Liver (tissue), 9 donors: ENCODE data around the gene FTO. TPM values are rescaled to one million over a fixed set of nuclear protein-coding genes. Genes with fewer than 3 reads are reported as not detected.
A peak's percentile ranks its signal among the peaks of the same experiment; 100 is the strongest.

Experiments
- DNase-seq: peaks from one replicate; pipeline ENCODE4 v3.0.0-alpha.2; 2017; ENCODE audit warnings: low spot score
- H3K27ac ChIP-seq, 2 donors: one replicate each; pipeline ENCODE4 v1.7.0; 2013; ENCODE audit warnings: inconsistent platforms in 2 of 2, low read length in 2 of 2, control low read depth in 1 of 2, low read depth in 1 of 2, mild to moderate bottlenecking in 1 of 2
- H3K27me3 ChIP-seq, 4 donors: one replicate each; pipeline versions ENCODE4 v1.6.1 to v1.7.0; 2013; ENCODE audit warnings: low read length in 3 of 4, inconsistent platforms in 1 of 4, mild to moderate bottlenecking in 1 of 4, moderate library complexity in 1 of 4; ENCODE audit not compliant: control insufficient read depth in 4 of 4, insufficient read depth in 4 of 4
- H3K36me3 ChIP-seq, 4 donors: one replicate each; pipeline versions ENCODE4 v1.6.1 to v1.7.0; 2013; ENCODE audit warnings: low read length in 3 of 4, mild to moderate bottlenecking in 3 of 4, low read depth in 1 of 4, moderate library complexity in 1 of 4; ENCODE audit not compliant: control insufficient read depth in 4 of 4, insufficient read depth in 3 of 4
- H3K4me1 ChIP-seq, 4 donors: one replicate each; pipeline versions ENCODE4 v1.6.1 to v1.7.0; 2013; ENCODE audit warnings: low read length in 3 of 4, mild to moderate bottlenecking in 3 of 4, moderate library complexity in 1 of 4; ENCODE audit not compliant: control insufficient read depth in 4 of 4, insufficient read depth in 4 of 4
- H3K4me3 ChIP-seq, 3 donors: one replicate each; pipeline versions ENCODE4 v1.6.1 to v1.7.0; 2013; ENCODE audit warnings: low read length in 3 of 3, control low read depth in 1 of 3, low read depth in 1 of 3, mild to moderate bottlenecking in 1 of 3
- H3K9ac ChIP-seq, 2 donors: one replicate each; pipeline ENCODE4 v1.7.0; 2013; ENCODE audit warnings: low read length in 2 of 2, mild to moderate bottlenecking in 2 of 2, moderate library complexity in 2 of 2, control low read depth in 1 of 2, low read depth in 1 of 2
- H3K9me3 ChIP-seq, 4 donors: one replicate each; pipeline versions ENCODE4 v1.6.1 to v1.7.0; 2013; ENCODE audit warnings: low read length in 3 of 4; ENCODE audit not compliant: control insufficient read depth in 4 of 4
- ATF3 ChIP-seq: IDR thresholded peaks from 2 replicates; pipeline ENCODE4 v1.6.1; 2016; ENCODE audit warnings: antibody characterized with exemption
- EGR1 ChIP-seq, 2 donors: IDR thresholded peaks; 2 replicates each; pipeline ENCODE4 v1.6.1; 2016 to 2018; ENCODE audit warnings: antibody characterized with exemption in 2 of 2, low read depth in 2 of 2
- FOXA1 ChIP-seq: IDR thresholded peaks from 2 replicates; pipeline ENCODE4 v1.6.1; 2016; ENCODE audit warnings: antibody characterized with exemption
- FOXA2 ChIP-seq: IDR thresholded peaks from 2 replicates; pipeline ENCODE4 v1.6.1; 2016; ENCODE audit warnings: antibody characterized with exemption
- GABPA ChIP-seq, 2 donors: IDR thresholded peaks in 1 of 2; conservative IDR thresholded peaks in 1 of 2; 2 replicates each; pipeline ENCODE4 v1.6.1; 2016; ENCODE audit warnings: antibody characterized with exemption in 2 of 2, mild to moderate bottlenecking in 1 of 2, moderate library complexity in 1 of 2
- HNF4A ChIP-seq, 2 donors: conservative IDR thresholded peaks; 2 replicates each; pipeline ENCODE4 v1.6.1; 2016; ENCODE audit warnings: antibody characterized with exemption in 2 of 2, mild to moderate bottlenecking in 2 of 2
- HNF4G ChIP-seq: IDR thresholded peaks from 2 replicates; pipeline ENCODE4 v1.6.1; 2016; ENCODE audit warnings: antibody characterized with exemption
- JUND ChIP-seq, 2 donors: IDR thresholded peaks; 2 replicates each; pipeline ENCODE4 v1.6.1; 2016; ENCODE audit warnings: antibody characterized with exemption in 2 of 2
- NR2F2 ChIP-seq: IDR thresholded peaks from 2 replicates; pipeline ENCODE4 v1.6.1; 2016; ENCODE audit warnings: antibody characterized with exemption
- RAD21 ChIP-seq, 2 donors: IDR thresholded peaks; 2 replicates each; pipeline ENCODE4 v1.6.1; 2016; ENCODE audit warnings: antibody characterized with exemption in 2 of 2, mild to moderate bottlenecking in 2 of 2
- REST ChIP-seq: IDR thresholded peaks from 2 replicates; pipeline ENCODE4 v1.6.1; 2016; ENCODE audit warnings: antibody characterized with exemption, mild to moderate bottlenecking
- RXRA ChIP-seq, 2 donors: IDR thresholded peaks; 2 replicates each; pipeline ENCODE4 v1.6.1; 2017 to 2018; ENCODE audit warnings: antibody characterized with exemption in 2 of 2, mild to moderate bottlenecking in 1 of 2
- TAF1 ChIP-seq: conservative IDR thresholded peaks from 2 replicates; pipeline ENCODE4 v1.6.1; 2016; ENCODE audit warnings: antibody characterized with exemption, mild to moderate bottlenecking
- YY1 ChIP-seq: IDR thresholded peaks from 2 replicates; pipeline ENCODE4 v1.6.1; 2016; ENCODE audit warnings: antibody characterized with exemption, mild to moderate bottlenecking
- ZBTB33 ChIP-seq: IDR thresholded peaks from 2 replicates; pipeline ENCODE4 v1.6.1; 2016; ENCODE audit warnings: antibody characterized with exemption
- WGBS: extraction: QIAGEN DNeasy Blood & Tissue Kit; methylation state at CpG from one replicate; pipeline ENCODE4 v1.1.7; 2013; 5-methylcytosine and 5-hydroxymethylcytosine counted together
- polyA plus RNA-seq, 2 donors: library from polyadenylated mRNA; stranded (reverse) in 1 of 2; unstranded in 1 of 2; fragments of 200-250 nt in 1 of 2; fragments of >200 nt in 1 of 2; fragmentation: Nextera tagmentation in 1 of 2; extraction: Ambion mirVana in 1 of 2; gene quantifications; one replicate each; pipeline versions ENCODE4 v1.2.1 to v1.2.3, GENCODE V29; 2013 to 2015
- total RNA-seq, 2 donors: library from RNA; depleted of rRNA; stranded (reverse); fragments of >200 nt; gene quantifications; one replicate each; pipeline ENCODE4 v1.2.3, GENCODE V29; 2014
- donor health status: healthy.
- donor health status: healthy.
- donor health status: healthy.
- donor health status: healthy.
- donor health status: healthy.

FTO gene
- total and polyA plus RNA-seq, 4 donors, result 12.0 to 54.2 (median 24.6) TPM

GRCh38 chr16:53912155-53912554, 208.2 kb downstream of the FTO start:
- DNase-seq, result no peak
- H3K27ac ChIP-seq, result no peak overlapping the region
- no peaks in the 10 kb centered on the region for H3K4me1 ChIP-seq
- H3K36me3 ChIP-seq, result peaks cover 0 to 2% (median under 1%) of the 10 kb centered on the region in 4 donors
- no peak overlapping the region for H3K9ac ChIP-seq
- no peaks in the 10 kb centered on the region for H3K27me3 ChIP-seq
- 91% methylated on average over 2 of the region's 2 CpGs for WGBS
- TF ChIP-seq TAF1 (no peak), JUND (IDR thresholded peaks at IDR 0.05) (no peak), RAD21 (IDR thresholded peaks at IDR 0.05) (no peak), HNF4A (conservative IDR thresholded peaks at IDR 0.05) (no peak), YY1 (no peak), RXRA (IDR thresholded peaks at IDR 0.05) (no peak), FOXA2 (no peak), FOXA1 (no peak), NR2F2 (no peak), REST (no peak), ZBTB33 (no peak), HNF4G (no peak), ATF3 (no peak), GABPA (IDR thresholded peaks at IDR 0.05 in 1 of 2, conservative IDR thresholded peaks at IDR 0.05 in 1 of 2) (no peak), EGR1 (IDR thresholded peaks at IDR 0.05; ENCODE audit: low read depth in 2 of 2) (no peak)
- no peak overlapping the region for H3K4me3 ChIP-seq
- no peaks in the 10 kb centered on the region for H3K9me3 ChIP-seq

- no peaks in the 10 kb centered on the region for H3K27me3 ChIP-seq
- no peak for DNase-seq
- H3K27ac ChIP-seq, result no peak overlapping the region
- no peaks in the 10 kb centered on the region for H3K9me3 ChIP-seq
- TF ChIP-seq JUND (IDR thresholded peaks at IDR 0.05) (peak in 1 of 2 donors; percentile 30), ZBTB33 (no peak), RXRA (IDR thresholded peaks at IDR 0.05) (no peak), HNF4A (conservative IDR thresholded peaks at IDR 0.05) (peak in 1 of 2 donors; percentile 5)
- 74% methylated on average over 7 of the region's 7 CpGs for WGBS
- no peak overlapping the region for H3K9ac ChIP-seq
- no peaks in the 10 kb centered on the region for H3K4me1 ChIP-seq
- no peak overlapping the region for H3K4me3 ChIP-seq
- H3K36me3 ChIP-seq, result peaks cover 0 to 2% (median under 1%) of the 10 kb centered on the region in 4 donors
Observed at GRCh38 chr16:53913099-53913870, 209.3 kb downstream of the FTO start.
